Stomach (tissue), 4 donors: Measurements from ENCODE around the gene WNT3.

Experiments
- CTCF ChIP-seq, 7 experiments: fragments of 450-650 bp in 4 of 7; fragments of 200-600 bp in 3 of 7; sonication (generic) in 3 of 7; IDR thresholded peaks; one replicate each; pipeline ENCODE4 v1.5.1; 2016 to 2019; ENCODE audit warnings: antibody characterized with exemption in 7 of 7, control low read depth in 2 of 7, mild to moderate bottlenecking in 1 of 7
- EP300 ChIP-seq: sonication (generic); formaldehyde crosslinking; IDR thresholded peaks from one replicate; pipeline ENCODE4 v1.6.1; 2017; ENCODE audit warnings: antibody characterized with exemption
- POLR2A ChIP-seq, 4 donors: fragments of 450-650 bp; IDR thresholded peaks; one replicate each; pipeline ENCODE4 v1.6.1; 2016; ENCODE audit warnings: antibody characterized with exemption in 4 of 4, control low read depth in 2 of 4, mild to moderate bottlenecking in 1 of 4, moderate library complexity in 1 of 4
- POLR2AphosphoS5 ChIP-seq, 3 donors: sonication (generic); formaldehyde crosslinking; IDR thresholded peaks; one replicate each; pipeline ENCODE4 v1.6.1; 2016; ENCODE audit warnings: antibody characterized with exemption in 3 of 3

DNA sequence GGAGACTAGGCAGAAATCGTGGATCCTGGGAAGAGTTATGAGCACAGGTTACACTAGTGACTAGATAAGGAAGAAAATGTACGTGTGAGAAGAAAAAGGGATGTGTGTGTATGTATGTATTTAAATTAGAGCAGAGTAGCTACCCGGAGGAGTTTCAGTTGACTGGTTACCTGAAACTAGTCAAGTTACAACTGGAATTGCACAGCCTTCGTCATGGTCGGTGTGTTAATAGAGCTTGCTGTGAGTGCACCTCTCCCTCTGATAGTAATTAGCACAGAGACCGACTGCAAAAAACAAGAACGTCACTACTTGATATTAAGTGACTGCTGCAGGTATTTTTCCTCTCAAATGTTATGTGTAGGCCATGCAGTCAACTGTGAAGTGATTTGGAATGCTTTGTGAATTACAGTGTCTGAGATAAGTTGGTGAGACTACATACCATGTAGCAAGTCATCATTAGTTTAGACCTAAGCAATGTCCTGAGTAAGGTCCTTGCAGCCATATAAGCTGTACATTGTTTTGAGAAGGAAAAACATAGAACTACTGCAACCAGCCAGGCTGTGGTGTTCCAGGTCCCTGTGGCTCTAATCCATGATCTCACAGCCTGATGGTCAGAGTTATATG, 95.7 kb downstream of the WNT3 start:
- TF ChIP-seq POLR2A (IDR thresholded peaks at IDR 0.05) (no peak), CTCF (IDR thresholded peaks at IDR 0.05) (no peak), POLR2AphosphoS5 (IDR thresholded peaks at IDR 0.05) (no peak), EP300 (no peak)
